Stomach smooth muscle (tissue), 2 donors: ENCODE results near the gene CIP2A.

ENCODE experiments used
- H3K27ac ChIP-seq: one replicate; pipeline ENCODE4 v1.7.0; 2013; ENCODE audit warnings: mild to moderate bottlenecking, low read length, inconsistent platforms
- H3K27me3 ChIP-seq, 2 donors: one replicate each; pipeline ENCODE4 v1.7.0; 2013; ENCODE audit warnings: low read length in 2 of 2; ENCODE audit not compliant: insufficient read depth in 2 of 2, control insufficient read depth in 1 of 2
- H3K36me3 ChIP-seq, 2 donors: one replicate each; pipeline ENCODE4 v1.7.0; 2013; ENCODE audit warnings: low read length in 2 of 2; ENCODE audit not compliant: control insufficient read depth in 2 of 2, insufficient read depth in 2 of 2
- H3K4me1 ChIP-seq: one replicate; pipeline ENCODE4 v1.7.0; 2013; ENCODE audit warnings: low read length; ENCODE audit not compliant: control insufficient read depth, insufficient read depth
- H3K4me3 ChIP-seq, 2 donors: one replicate each; pipeline ENCODE4 v1.7.0; 2013; ENCODE audit warnings: low read length in 2 of 2
- H3K9ac ChIP-seq, 2 donors: one replicate each; pipeline ENCODE4 v1.7.0; 2013; ENCODE audit warnings: low read length in 2 of 2, mild to moderate bottlenecking in 1 of 2
- H3K9me3 ChIP-seq, 2 donors: one replicate each; pipeline ENCODE4 v1.7.0; 2013; ENCODE audit warnings: low read length in 2 of 2; ENCODE audit not compliant: control insufficient read depth in 2 of 2
- donor health status: healthy.
- donor health status: Pancreatic carcinoma.

Gene CIP2A

DNA sequence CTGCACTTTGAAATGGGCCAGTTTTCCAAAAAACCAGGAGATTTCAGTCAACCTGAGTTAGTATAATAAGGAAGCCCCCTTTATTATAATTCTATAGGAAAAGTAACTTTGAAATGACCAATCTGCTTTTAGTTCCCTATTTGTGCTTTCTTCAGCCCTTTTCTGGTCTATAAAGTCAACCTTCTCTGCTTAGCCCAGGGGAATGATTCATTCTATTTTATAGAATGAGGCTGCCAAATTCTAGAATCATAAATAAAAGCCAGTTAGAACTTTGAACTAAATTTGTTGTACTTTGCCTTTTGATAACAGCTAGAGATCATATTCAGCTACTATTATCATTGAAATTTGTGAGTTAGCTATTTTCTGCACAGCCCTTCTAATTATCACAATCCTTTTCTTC is 24.7 kb downstream of the CIP2A start:
- H3K4me3 ChIP-seq = no peak overlapping the region
- H3K4me1 ChIP-seq = no peaks in the 10 kb centered on the region
- no peak overlapping the region for H3K27ac ChIP-seq
- no peak overlapping the region for H3K9ac ChIP-seq
- no peaks in the 10 kb centered on the region for H3K36me3 ChIP-seq
- no peaks in the 10 kb centered on the region for H3K9me3 ChIP-seq
- no peaks in the 10 kb centered on the region for H3K27me3 ChIP-seq

DNA sequence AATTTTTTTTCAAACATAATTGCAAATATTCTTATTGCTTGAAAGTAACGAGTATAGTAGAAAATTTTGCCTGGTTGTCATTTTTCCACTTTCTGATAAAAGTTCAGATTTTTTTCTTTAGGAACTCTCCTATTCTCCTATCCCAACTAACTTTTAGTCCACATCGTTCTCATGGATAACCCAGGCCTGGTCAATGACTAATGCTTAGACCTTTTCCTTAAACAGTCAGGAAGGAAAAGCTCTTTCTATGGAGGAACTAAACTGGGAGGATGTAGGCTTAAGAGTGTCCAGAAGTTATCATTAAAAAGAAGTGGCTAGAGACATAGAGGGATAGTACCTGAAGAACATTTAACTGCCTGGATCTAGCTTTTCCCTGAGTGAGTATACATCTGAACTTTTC is 26.7 kb downstream of the CIP2A start:
- no peaks in the 10 kb centered on the region for H3K9me3 ChIP-seq
- H3K4me3 ChIP-seq = no peak overlapping the region
- no peaks in the 10 kb centered on the region for H3K27me3 ChIP-seq
- H3K27ac ChIP-seq = no peak overlapping the region
- no peaks in the 10 kb centered on the region for H3K36me3 ChIP-seq
- no peak overlapping the region for H3K9ac ChIP-seq
- H3K4me1 ChIP-seq = no peaks in the 10 kb centered on the region

DNA sequence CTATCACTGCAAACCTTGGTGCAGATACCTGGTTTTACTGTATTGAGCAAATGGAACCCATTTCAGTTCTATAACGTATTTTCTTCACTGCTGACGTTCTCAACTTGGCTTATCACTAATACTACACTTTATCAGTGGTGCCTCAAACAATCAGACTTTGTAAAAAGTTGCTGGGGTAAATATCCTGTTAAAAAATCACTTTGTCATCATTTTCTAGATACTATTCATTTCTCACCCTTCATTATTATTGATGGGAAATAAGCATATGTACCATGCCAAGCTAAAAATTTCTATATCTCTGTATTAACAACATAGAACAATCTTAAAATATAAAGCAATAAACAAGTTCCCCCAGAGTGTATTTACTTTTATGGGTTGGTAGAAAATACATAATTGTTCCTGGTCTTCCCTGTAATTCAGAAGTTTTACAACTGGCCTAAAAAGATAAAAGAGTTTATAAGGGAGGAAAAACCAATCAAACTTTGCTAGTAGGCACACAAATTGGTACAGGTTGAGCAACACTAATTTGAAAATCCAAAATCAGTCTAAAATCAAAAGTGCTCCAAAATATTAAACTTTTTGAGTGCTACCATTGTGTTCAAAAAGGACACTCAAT is 33.2 kb downstream of the CIP2A start:
- Histone ChIP-seq H3K9ac (no peak overlapping the region), H3K4me1 (no peaks in the 10 kb centered on the region), H3K9me3 (no peaks in the 10 kb centered on the region), H3K27me3 (no peaks in the 10 kb centered on the region), H3K36me3 (no peaks in the 10 kb centered on the region), H3K27ac (no peak overlapping the region), H3K4me3 (no peak overlapping the region)

DNA sequence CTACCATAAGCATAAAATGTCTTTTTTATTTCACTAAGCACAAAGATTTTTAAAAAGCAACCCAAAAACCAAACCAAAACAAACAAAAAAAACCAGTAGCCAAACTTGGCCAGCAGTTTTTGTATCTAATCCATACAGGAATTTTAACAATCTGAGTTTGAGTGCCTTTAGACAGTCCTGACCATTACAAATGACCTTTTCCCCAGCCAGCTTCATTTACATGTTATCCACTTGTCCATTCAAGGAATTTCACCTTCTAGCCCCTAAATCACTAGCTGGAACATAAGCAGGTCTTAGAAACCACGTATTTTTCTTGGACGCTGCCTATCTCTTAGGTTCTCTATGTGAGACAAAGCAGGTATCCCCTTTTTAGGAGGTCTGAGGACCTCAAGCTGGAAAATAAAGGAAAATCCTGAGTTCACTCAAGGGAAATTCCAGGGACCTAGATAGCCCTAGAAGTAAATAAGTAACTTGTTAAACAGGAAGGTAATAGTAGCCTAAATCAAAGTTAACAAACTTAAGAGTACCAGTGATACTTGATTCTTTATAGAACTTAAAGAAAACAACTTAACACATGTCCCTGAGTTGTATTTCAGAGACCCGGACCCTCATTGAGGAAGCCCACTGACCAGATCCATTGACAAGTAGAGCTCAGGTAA is 34.2 kb downstream of the CIP2A start:
- no peak overlapping the region for H3K9ac ChIP-seq
- no peaks in the 10 kb centered on the region for H3K4me1 ChIP-seq
- no peaks in the 10 kb centered on the region for H3K9me3 ChIP-seq
- H3K27ac ChIP-seq = no peak overlapping the region
- no peak overlapping the region for H3K4me3 ChIP-seq
- no peaks in the 10 kb centered on the region for H3K27me3 ChIP-seq
- no peaks in the 10 kb centered on the region for H3K36me3 ChIP-seq

DNA sequence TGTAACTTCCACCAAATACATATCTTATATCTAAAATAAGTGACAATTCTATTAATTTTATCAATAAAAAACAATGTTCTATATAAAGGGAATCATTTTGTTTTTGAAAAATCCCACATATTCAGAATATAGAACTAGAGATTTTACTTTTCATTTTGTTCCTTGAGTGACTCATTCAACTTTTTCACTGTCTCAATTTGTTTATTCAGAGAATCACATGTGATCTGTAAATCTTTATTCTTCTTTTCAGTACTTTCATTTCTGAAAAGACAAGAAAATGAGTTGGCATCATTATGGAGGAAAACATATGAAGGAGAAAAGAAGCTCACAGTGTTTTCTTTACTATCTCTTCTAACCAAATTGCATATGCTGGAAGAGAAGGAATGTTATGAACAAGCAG is 35.0 kb downstream of the CIP2A start:
- H3K4me3 ChIP-seq = no peak overlapping the region
- H3K9ac ChIP-seq = no peak overlapping the region
- H3K36me3 ChIP-seq = no peaks in the 10 kb centered on the region
- no peaks in the 10 kb centered on the region for H3K9me3 ChIP-seq
- H3K4me1 ChIP-seq = no peaks in the 10 kb centered on the region
- no peak overlapping the region for H3K27ac ChIP-seq
- H3K27me3 ChIP-seq = no peaks in the 10 kb centered on the region

DNA sequence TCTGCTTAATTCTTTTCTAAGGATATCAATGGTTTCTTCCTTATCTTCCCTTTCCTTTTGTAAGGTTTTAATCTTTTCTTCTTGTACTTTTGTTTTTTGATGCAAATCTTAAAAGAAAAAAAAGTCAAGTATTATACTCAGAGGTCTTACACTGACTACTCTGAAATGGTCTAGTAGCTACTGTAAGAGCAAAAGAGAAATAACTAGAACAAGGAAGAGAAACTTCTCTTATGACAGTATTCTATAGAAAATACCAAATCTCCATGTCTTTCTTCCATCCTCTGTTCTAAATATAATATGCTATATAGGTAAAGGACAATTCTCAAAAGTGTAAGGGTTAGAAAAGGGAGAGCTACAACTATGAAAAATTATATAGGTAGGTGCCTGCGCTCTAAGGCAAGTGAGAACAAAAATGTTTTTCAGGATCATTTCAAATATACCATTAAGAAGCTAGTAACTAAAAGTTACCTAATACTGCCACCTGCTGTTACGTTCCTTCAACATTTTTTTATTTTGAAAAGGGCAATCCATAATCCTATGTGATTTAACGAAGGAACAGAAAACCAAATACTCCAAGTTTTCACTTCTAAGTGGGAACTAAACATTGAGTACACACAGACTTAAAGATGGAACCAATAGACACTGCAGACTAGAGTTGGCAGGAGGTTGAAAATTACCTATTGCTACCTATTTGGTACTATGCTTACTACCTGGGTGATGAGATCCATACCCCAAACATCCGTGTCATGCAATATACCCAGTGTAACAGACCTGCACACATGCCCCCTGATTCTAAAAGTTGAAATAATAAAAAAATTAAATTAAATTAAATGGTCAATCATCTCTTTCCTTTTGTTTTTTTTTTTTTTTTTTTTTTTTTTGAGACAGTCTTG is 36.7 kb downstream of the CIP2A start:
- Histone ChIP-seq H3K9me3 (no peaks in the 10 kb centered on the region), H3K4me1 (no peaks in the 10 kb centered on the region), H3K9ac (no peak overlapping the region), H3K4me3 (peak overlapping the region in 1 of 2 donors; percentile 5), H3K27ac (no peak overlapping the region), H3K27me3 (no peaks in the 10 kb centered on the region), H3K36me3 (no peaks in the 10 kb centered on the region)

DNA sequence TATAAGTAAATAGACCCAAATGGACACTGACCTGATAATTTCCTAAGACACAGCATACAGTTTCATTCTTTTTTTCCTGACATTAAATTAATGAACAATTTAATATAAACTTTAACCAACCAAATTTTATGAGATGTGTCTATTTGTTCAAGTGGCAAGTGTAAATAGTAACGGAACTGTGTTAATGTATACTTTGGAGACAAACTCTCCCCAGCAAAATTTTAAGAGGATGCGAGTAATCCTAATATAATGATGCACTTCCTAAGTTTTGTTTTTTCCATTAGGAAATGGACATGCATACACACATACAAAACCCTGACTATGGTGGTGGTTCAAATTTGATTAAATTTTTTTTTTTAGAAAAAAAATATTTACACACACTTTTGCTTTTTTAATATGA is 40.4 kb downstream of the CIP2A start:
- Histone ChIP-seq H3K27me3 (no peaks in the 10 kb centered on the region), H3K4me1 (no peaks in the 10 kb centered on the region), H3K36me3 (no peaks in the 10 kb centered on the region), H3K9ac (no peak overlapping the region), H3K27ac (no peak overlapping the region), H3K9me3 (no peaks in the 10 kb centered on the region), H3K4me3 (no peak overlapping the region)

DNA sequence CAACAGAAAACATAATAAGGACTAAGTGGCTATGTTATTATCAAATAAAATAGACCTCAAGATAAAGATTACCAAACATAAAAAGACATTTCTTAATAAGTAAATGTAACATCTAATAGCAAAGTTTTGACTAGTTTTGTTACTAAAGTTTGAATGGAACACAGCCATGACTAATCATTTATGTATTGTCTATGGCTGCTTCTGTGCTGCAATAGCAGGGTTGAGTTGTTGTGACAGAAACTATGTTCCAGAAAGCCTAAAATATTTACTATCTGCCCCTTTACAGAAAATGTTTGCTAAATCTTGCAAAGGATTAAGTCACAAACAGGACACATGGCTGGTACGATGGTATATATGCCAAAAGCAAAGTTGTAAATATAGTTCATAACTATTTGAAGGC is 40.9 kb downstream of the CIP2A start:
- Histone ChIP-seq H3K4me3 (no peak overlapping the region), H3K27ac (no peak overlapping the region), H3K4me1 (no peaks in the 10 kb centered on the region), H3K9me3 (no peaks in the 10 kb centered on the region), H3K9ac (no peak overlapping the region), H3K36me3 (no peaks in the 10 kb centered on the region), H3K27me3 (no peaks in the 10 kb centered on the region)

DNA sequence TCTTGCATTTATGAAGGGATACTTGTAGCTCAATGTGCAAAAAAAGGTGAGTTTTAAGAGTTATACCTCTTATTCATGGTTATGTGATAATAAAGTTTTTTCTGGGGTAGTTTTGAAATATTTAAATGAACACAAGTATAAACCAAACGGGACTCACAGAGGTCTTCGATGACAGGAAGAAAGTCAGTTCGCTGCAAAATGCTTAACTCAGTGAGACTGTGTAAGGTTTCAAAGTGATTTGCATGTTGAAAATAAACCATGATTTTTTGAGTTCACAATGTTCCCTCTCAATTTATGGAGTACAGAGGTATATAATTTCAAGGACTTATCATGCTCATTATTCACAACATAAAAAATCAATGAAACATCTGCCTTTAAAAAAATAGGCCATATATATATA is 42.5 kb downstream of the CIP2A start:
- Histone ChIP-seq H3K36me3 (no peaks in the 10 kb centered on the region), H3K4me3 (peak overlapping the region; percentile 47 to 52), H3K9ac (no peak overlapping the region), H3K27me3 (no peaks in the 10 kb centered on the region), H3K4me1 (no peaks in the 10 kb centered on the region), H3K9me3 (no peaks in the 10 kb centered on the region), H3K27ac (no peak overlapping the region)

DNA sequence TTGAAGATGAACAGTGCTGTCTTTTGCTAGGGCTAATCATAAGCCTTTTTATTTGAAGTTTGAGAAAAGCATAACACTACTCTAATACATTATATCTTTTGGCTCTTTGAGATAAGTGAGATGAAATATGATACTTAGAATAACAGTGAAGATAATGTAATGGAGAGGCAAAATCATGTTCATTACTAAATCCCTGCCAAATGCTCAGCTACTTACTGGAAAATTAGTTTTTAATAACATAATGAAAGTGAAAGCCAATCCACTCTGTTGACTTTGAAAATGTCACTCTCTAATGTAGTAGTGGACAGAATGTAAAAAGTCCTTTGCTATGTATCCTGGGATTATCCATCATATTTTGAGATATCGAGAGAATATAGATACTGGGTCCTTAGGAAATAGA is 43.0 kb downstream of the CIP2A start:
- peak overlapping the region; percentile 47 to 52 for H3K4me3 ChIP-seq
- H3K4me1 ChIP-seq = no peaks in the 10 kb centered on the region
- no peaks in the 10 kb centered on the region for H3K9me3 ChIP-seq
- no peak overlapping the region for H3K27ac ChIP-seq
- no peaks in the 10 kb centered on the region for H3K36me3 ChIP-seq
- H3K27me3 ChIP-seq = no peaks in the 10 kb centered on the region
- no peak overlapping the region for H3K9ac ChIP-seq

DNA sequence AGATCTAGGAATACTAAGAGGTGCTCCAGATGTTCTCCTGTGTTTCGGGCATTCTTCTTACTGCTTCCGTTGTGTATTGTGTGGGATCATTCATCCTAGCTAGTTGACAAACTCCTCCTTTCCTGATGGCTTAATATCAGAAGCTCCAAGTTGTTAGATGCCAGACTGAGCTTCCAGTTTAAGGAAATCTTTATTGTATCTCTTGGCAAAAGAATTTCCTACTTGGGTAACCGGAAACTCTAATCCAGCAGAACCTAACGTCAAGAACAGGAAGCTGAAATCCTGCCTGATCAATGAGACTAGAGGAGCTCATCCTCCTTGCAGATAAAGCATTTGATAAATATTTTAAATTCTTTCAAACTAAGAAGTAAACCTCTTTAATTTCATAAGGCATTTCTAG is 51.2 kb downstream of the CIP2A start:
- H3K27ac ChIP-seq = no peak overlapping the region
- no peak overlapping the region for H3K9ac ChIP-seq
- no peaks in the 10 kb centered on the region for H3K4me1 ChIP-seq
- no peaks in the 10 kb centered on the region for H3K9me3 ChIP-seq
- H3K36me3 ChIP-seq = no peaks in the 10 kb centered on the region
- no peaks in the 10 kb centered on the region for H3K27me3 ChIP-seq
- no peak overlapping the region for H3K4me3 ChIP-seq
